ENCODE results near the gene ITPRIPL2.

ITPRIPL2 gene

DNA sequence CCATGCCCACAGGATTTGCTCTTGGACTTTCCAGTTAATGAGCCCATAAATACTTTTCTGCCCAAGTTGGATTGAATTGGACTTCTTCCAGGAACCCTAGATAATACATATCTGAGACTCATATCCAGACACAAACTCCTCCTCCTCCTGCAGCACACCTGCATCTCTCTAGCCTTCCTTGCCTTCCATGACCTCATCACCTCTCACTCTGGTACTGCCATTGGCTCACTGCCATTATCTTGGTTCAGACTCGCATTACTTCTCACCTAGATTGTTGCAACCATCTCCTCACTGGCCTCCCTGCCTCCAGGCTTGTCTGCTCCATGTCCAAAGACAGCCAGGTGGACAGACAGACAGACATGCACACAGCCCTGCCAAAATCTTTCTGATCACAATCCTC lies 49.5 kb downstream of the ITPRIPL2 start:
- no peak overlapping the region for H3K27ac ChIP-seq (ENCODE audit: insufficient read depth, low read length, poor library complexity, severe bottlenecking)
- no peaks in the 10 kb centered on the region for H3K27me3 ChIP-seq (replicated peaks; ENCODE audit: control insufficient read depth, insufficient read depth, low read length, poor library complexity, severe bottlenecking)
- no peak for DNase-seq
- no peaks in the 10 kb centered on the region for H3K36me3 ChIP-seq (ENCODE audit: control insufficient read depth, insufficient read depth, low read length)
- H3K4me3 ChIP-seq (ENCODE audit: insufficient read depth, low read depth, low read length, poor library complexity, severe bottlenecking): no peak overlapping the region
- H3K4me1 ChIP-seq (ENCODE audit: control insufficient read depth, insufficient read depth, low read length, poor library complexity, severe bottlenecking): no peaks in the 10 kb centered on the region
- H3K9me3 ChIP-seq (ENCODE audit: control insufficient read depth, low read length): no peaks in the 10 kb centered on the region

- Histone ChIP-seq H3K27me3 (replicated peaks; ENCODE audit: control insufficient read depth, insufficient read depth, low read length, poor library complexity, severe bottlenecking) (no peaks in the 10 kb centered on the region), H3K9me3 (ENCODE audit: control insufficient read depth, low read length) (no peaks in the 10 kb centered on the region), H3K36me3 (ENCODE audit: control insufficient read depth, insufficient read depth, low read length) (no peaks in the 10 kb centered on the region), H3K4me3 (ENCODE audit: insufficient read depth, low read depth, low read length, poor library complexity, severe bottlenecking) (no peak overlapping the region), H3K4me1 (ENCODE audit: control insufficient read depth, insufficient read depth, low read length, poor library complexity, severe bottlenecking) (no peaks in the 10 kb centered on the region), H3K27ac (ENCODE audit: insufficient read depth, low read length, poor library complexity, severe bottlenecking) (no peak overlapping the region)
- DNase-seq: no peak
Measured at GRCh38 chr16:19164285-19164684, 50.5 kb downstream of the ITPRIPL2 start.

DNA sequence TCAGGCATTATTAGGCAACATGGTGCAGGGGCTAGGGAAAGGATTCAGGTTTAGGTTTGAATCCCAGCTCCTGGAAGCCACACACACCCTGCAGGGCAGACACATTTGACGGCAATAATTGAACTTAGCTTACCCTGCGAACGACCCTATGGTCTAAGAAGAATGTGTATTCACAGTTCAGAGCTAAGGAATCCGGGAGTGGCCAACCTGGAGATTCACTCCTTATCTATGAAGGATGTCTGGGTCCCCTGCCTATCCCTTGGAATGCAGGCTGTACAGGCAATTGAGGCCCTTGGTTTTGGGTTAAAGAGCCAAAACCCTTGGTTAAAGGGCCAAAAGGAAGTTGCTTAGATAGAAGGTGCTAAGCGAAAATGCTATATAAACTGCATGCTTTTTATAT lies 51.3 kb downstream of the ITPRIPL2 start:
- no peaks in the 10 kb centered on the region for H3K27me3 ChIP-seq (replicated peaks; ENCODE audit: control insufficient read depth, insufficient read depth, low read length, poor library complexity, severe bottlenecking)
- no peaks in the 10 kb centered on the region for H3K4me1 ChIP-seq (ENCODE audit: control insufficient read depth, insufficient read depth, low read length, poor library complexity, severe bottlenecking)
- no peak overlapping the region for H3K4me3 ChIP-seq (ENCODE audit: insufficient read depth, low read depth, low read length, poor library complexity, severe bottlenecking)
- H3K27ac ChIP-seq (ENCODE audit: insufficient read depth, low read length, poor library complexity, severe bottlenecking): no peak overlapping the region
- no peaks in the 10 kb centered on the region for H3K36me3 ChIP-seq (ENCODE audit: control insufficient read depth, insufficient read depth, low read length)
- no peaks in the 10 kb centered on the region for H3K9me3 ChIP-seq (ENCODE audit: control insufficient read depth, low read length)
- DNase-seq: no peak

- Histone ChIP-seq H3K27me3 (replicated peaks; ENCODE audit: control insufficient read depth, insufficient read depth, low read length, poor library complexity, severe bottlenecking) (no peaks in the 10 kb centered on the region), H3K4me3 (ENCODE audit: insufficient read depth, low read depth, low read length, poor library complexity, severe bottlenecking) (no peak overlapping the region), H3K36me3 (ENCODE audit: control insufficient read depth, insufficient read depth, low read length) (no peaks in the 10 kb centered on the region), H3K9me3 (ENCODE audit: control insufficient read depth, low read length) (no peaks in the 10 kb centered on the region), H3K4me1 (ENCODE audit: control insufficient read depth, insufficient read depth, low read length, poor library complexity, severe bottlenecking) (no peaks in the 10 kb centered on the region), H3K27ac (ENCODE audit: insufficient read depth, low read length, poor library complexity, severe bottlenecking) (no peak overlapping the region)
- no peak for DNase-seq
Measured at GRCh38 chr16:19166500-19166899, 52.7 kb downstream of the ITPRIPL2 start.

GRCh38 chr16:19167710-19168370 lies 54.1 kb downstream of the ITPRIPL2 start, which contains the start of gene SYT17:
Gene SYT17 (plus strand): TSS chr16:19168240. CDS start chr16:19168647, 407 bp downstream.
- DNase-seq: no peak
- H3K27ac ChIP-seq (ENCODE audit: insufficient read depth, low read length, poor library complexity, severe bottlenecking): no peak within 1 kb of the TSS

DNA sequence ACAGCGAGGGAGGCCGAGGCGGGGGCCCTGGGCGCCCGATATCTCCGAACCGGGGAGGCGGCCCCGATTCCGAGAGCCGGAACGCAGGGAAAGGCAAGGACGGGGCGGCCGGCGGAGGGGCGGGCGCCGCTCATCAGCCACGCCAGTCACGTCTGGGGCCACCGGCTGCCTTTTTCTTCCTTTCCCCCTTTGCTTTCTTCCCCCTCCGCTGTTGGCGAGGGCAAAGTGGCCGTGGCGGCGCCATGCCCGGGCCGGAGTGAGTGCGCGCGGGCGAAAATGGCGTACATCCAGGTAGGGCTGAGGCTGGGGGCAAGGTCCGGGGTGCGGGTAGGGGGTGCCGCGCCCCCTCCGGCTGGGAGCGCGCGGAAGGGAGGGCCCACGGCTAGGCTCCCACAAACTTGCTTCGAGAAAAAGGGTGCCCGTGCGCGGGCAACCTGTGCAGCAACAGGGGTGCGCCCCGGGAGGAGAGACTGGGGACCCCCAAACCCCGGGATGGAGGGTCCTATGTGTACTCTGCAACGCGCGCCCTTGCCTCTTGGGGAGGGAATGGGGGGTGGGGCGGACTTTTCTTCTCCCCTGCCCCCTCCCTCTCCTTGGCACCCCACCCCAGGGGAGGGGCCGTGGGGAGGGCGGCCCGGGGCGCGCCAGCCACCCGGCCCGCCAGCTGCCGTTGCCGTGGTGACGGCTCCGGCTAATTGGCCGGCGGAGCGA lies 54.8 kb downstream of the ITPRIPL2 start:
- no peaks in the 10 kb centered on the region for H3K9me3 ChIP-seq (ENCODE audit: control insufficient read depth, low read length)
- no peaks in the 10 kb centered on the region for H3K4me1 ChIP-seq (ENCODE audit: control insufficient read depth, insufficient read depth, low read length, poor library complexity, severe bottlenecking)
- no peaks in the 10 kb centered on the region for H3K36me3 ChIP-seq (ENCODE audit: control insufficient read depth, insufficient read depth, low read length)
- no peaks in the 10 kb centered on the region for H3K27me3 ChIP-seq (replicated peaks; ENCODE audit: control insufficient read depth, insufficient read depth, low read length, poor library complexity, severe bottlenecking)
- no peak for DNase-seq
- no peak overlapping the region for H3K4me3 ChIP-seq (ENCODE audit: insufficient read depth, low read depth, low read length, poor library complexity, severe bottlenecking)
- H3K27ac ChIP-seq (ENCODE audit: insufficient read depth, low read length, poor library complexity, severe bottlenecking): no peak overlapping the region

More at GRCh38 chr16:19167710-19168370, 54.1 kb downstream of the ITPRIPL2 start, which contains the start of gene SYT17:
- H3K4me3 ChIP-seq (ENCODE audit: insufficient read depth, low read depth, low read length, poor library complexity, severe bottlenecking): no peak within 1 kb of the TSS
- no peaks in the 10 kb centered on the region for H3K27me3 ChIP-seq (replicated peaks; ENCODE audit: control insufficient read depth, insufficient read depth, low read length, poor library complexity, severe bottlenecking)
- H3K4me1 ChIP-seq (ENCODE audit: control insufficient read depth, insufficient read depth, low read length, poor library complexity, severe bottlenecking): no peaks in the 10 kb centered on the region
- no peaks in the 10 kb centered on the region for H3K36me3 ChIP-seq (ENCODE audit: control insufficient read depth, insufficient read depth, low read length)
- no peaks in the 10 kb centered on the region for H3K9me3 ChIP-seq (ENCODE audit: control insufficient read depth, low read length)

- Histone ChIP-seq H3K36me3 (ENCODE audit: control insufficient read depth, insufficient read depth, low read length) (no peaks in the 10 kb centered on the region), H3K4me1 (ENCODE audit: control insufficient read depth, insufficient read depth, low read length, poor library complexity, severe bottlenecking) (no peaks in the 10 kb centered on the region), H3K27me3 (replicated peaks; ENCODE audit: control insufficient read depth, insufficient read depth, low read length, poor library complexity, severe bottlenecking) (no peaks in the 10 kb centered on the region), H3K9me3 (ENCODE audit: control insufficient read depth, low read length) (no peaks in the 10 kb centered on the region), H3K4me3 (ENCODE audit: insufficient read depth, low read depth, low read length, poor library complexity, severe bottlenecking) (no peak overlapping the region), H3K27ac (ENCODE audit: insufficient read depth, low read length, poor library complexity, severe bottlenecking) (no peak overlapping the region)
- DNase-seq: no peak
Measured at GRCh38 chr16:19169082-19169639, 55.4 kb downstream of the ITPRIPL2 start.

DNA sequence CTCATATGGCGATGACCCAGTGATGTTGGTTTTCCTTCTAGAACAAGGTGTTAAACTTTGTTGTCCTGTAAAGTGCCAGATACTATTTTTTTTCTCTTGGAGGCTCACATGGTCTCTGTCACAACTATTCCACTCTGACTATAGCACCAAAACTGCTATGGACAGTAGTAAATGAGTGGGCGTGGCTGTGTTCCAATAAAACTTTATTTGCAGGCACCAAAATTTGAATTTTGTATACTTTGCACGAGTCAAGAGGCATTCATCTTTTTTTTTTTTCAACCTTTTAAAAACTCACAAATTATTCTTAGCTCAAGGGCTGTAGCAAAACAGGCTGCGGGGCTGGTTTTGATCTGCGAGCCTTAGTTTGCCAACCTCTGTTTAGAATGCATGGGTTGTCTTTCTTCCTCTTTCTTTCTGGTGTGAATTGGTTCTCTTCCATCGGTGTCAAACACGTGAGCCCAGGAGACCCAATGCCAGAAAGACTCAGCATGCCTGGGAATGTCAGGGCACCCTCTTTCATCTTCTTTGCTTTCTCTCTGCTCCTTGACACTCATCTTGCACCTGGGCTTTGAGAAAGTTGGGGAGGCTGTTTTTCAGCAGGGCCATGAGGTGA lies 56.4 kb downstream of the ITPRIPL2 start:
- no peaks in the 10 kb centered on the region for H3K27me3 ChIP-seq (replicated peaks; ENCODE audit: control insufficient read depth, insufficient read depth, low read length, poor library complexity, severe bottlenecking)
- no peak for DNase-seq
- H3K9me3 ChIP-seq (ENCODE audit: control insufficient read depth, low read length): no peaks in the 10 kb centered on the region
- no peaks in the 10 kb centered on the region for H3K4me1 ChIP-seq (ENCODE audit: control insufficient read depth, insufficient read depth, low read length, poor library complexity, severe bottlenecking)
- no peak overlapping the region for H3K4me3 ChIP-seq (ENCODE audit: insufficient read depth, low read depth, low read length, poor library complexity, severe bottlenecking)
- H3K36me3 ChIP-seq (ENCODE audit: control insufficient read depth, insufficient read depth, low read length): no peaks in the 10 kb centered on the region
- no peak overlapping the region for H3K27ac ChIP-seq (ENCODE audit: insufficient read depth, low read length, poor library complexity, severe bottlenecking)

Data from effector memory CD4-positive, alpha-beta T cell (primary cell).